Endothelial cell of umbilical vein (primary cell): ENCODE data around the gene B4GALT5.

Experiments used
- EZH2 ChIP-seq: IDR thresholded peaks from 2 replicates; pipeline ENCODE4 v1.6.1; 2012; ENCODE audit warnings: borderline replicate concordance, low read depth, mild to moderate bottlenecking, moderate library complexity, low read length, inconsistent platforms; ENCODE audit not compliant: severe bottlenecking
- POLR2A ChIP-seq: IDR thresholded peaks from 2 replicates; pipeline ENCODE4 v1.6.1; 2012; ENCODE audit warnings: low read depth, mild to moderate bottlenecking, control low read depth, low read length
- POLR2AphosphoS5 ChIP-seq: IDR thresholded peaks from 2 replicates; pipeline ENCODE4 v1.6.1; 2012; ENCODE audit warnings: low read depth, mild to moderate bottlenecking, control low read depth, low read length, moderate library complexity; ENCODE audit not compliant: insufficient read depth

GRCh38 chr20:49633643-49634042, 80.0 kb downstream of the B4GALT5 start:
- no peak for TF ChIP-seq POLR2A
- TF ChIP-seq POLR2AphosphoS5 = no peak
- TF ChIP-seq EZH2 = no peak
